Panc1 (cell line): ENCODE data around the gene MBNL2. TPM values are rescaled to one million over a fixed set of nuclear protein-coding genes. Genes with fewer than 3 reads are reported as not detected.

Experiments used
- ATAC-seq: fragments of 200-7000 bp; cut with Tn5 transposase; 2 replicates; pipeline ENCODE4 v1.9.1; 2020; ENCODE audit warnings: mild to moderate bottlenecking, moderate library complexity
- BruUV-seq: library from RNA; stranded (reverse); fragments of 400-500 nt; replicated peaks from 2 replicates; lab custom pipeline; 2021; lab: Mats Ljungman, UMichigan
- CTCF ChIA-PET: fragments of 300-600 bp; sonication (Branson Sonifier 250); formaldehyde crosslinking; loops from one replicate; lab custom pipeline; 2022; ENCODE audit warnings: antibody characterized with exemption; lab: Charles Lee
- POLR2A ChIA-PET: fragments of 300-600 bp; sonication (Branson Sonifier 250); formaldehyde crosslinking; loops from one replicate; lab custom pipeline; 2022; ENCODE audit warnings: antibody characterized with exemption; lab: Charles Lee
- DNase-seq: peaks from one replicate; pipeline ENCODE4 v3.0.0-alpha.2; 2010; ENCODE audit warnings: low read depth, low spot score
- H3K27ac ChIP-seq: 2 replicates; pipeline ENCODE4 v1.5.1; 2011; ENCODE audit warnings: mild to moderate bottlenecking, low read length, inconsistent platforms
- H3K27me3 ChIP-seq: fragments of 200-500 bp; sonication (Bioruptor generic); 2 replicates; pipeline ENCODE4 v1.6.0; 2014; ENCODE audit warnings: low read length, inconsistent platforms; ENCODE audit not compliant: control insufficient read depth, insufficient read depth
- H3K36me3 ChIP-seq: fragments of 200-500 bp; sonication (Bioruptor generic); 2 replicates; pipeline ENCODE4 v1.5.1; 2014; ENCODE audit warnings: inconsistent platforms, mild to moderate bottlenecking, low read length, moderate library complexity; ENCODE audit not compliant: control insufficient read depth, insufficient read depth
- H3K4me1 ChIP-seq: 2 replicates; pipeline ENCODE4 v1.5.1; 2011; ENCODE audit warnings: inconsistent platforms, mild to moderate bottlenecking, low read length, moderate library complexity; ENCODE audit not compliant: control insufficient read depth, insufficient read depth
- H3K4me3 ChIP-seq, 2 experiments: 2 replicates each; pipeline ENCODE4 v1.5.1; 2011 to 2012; ENCODE audit warnings: low read depth in 2 of 2, low read length in 2 of 2, mild to moderate bottlenecking in 2 of 2, inconsistent platforms in 1 of 2, moderate library complexity in 1 of 2
- H3K9me3 ChIP-seq: fragments of 200-500 bp; sonication (Bioruptor generic); 2 replicates; pipeline ENCODE4 v1.5.1; 2014; ENCODE audit warnings: low read depth, mild to moderate bottlenecking, inconsistent platforms, low read length, moderate library complexity; ENCODE audit not compliant: control insufficient read depth, insufficient read depth
- POLR2AphosphoS5 ChIP-seq: IDR thresholded peaks from 2 replicates; pipeline ENCODE4 v1.6.1; 2012; ENCODE audit warnings: mild to moderate bottlenecking, low read depth, low read length, moderate library complexity
- SIN3A ChIP-seq: IDR thresholded peaks from 2 replicates; pipeline ENCODE4 v1.6.1; 2012; ENCODE audit warnings: low read depth, mild to moderate bottlenecking, low read length, moderate library complexity, borderline replicate concordance; ENCODE audit not compliant: insufficient read depth
- TCF7L2 ChIP-seq: IDR thresholded peaks from 2 replicates; pipeline ENCODE4 v1.6.1; 2011; ENCODE audit warnings: mild to moderate bottlenecking, low read depth, low read length, inconsistent platforms
- in situ Hi-C: cut with HindIII; loops from 2 replicates; pipeline ENCODE4 v1.10.0; 2016; ENCODE audit warnings: low sequenced_read_pairs, low pct_unique_long_range_greater_than_20kb
- intact Hi-C: fragments of 100-400 bp; cut with micrococcal nuclease; formaldehyde crosslinking; loops from one replicate; pipeline ENCODE4 v1.10.0; 2022; ENCODE audit not compliant: unreplicated experiment
- total RNA-seq: library from RNA; stranded (reverse); gene quantifications from one replicate; pipeline ENCODE4 v1.2.1, GENCODE V29; 2021; ENCODE audit not compliant: unreplicated experiment
- TF ChIP-seq, protein P1 (sequence below): fragments of 450-650 bp; IDR thresholded peaks from 2 replicates; pipeline ENCODE4 v1.5.1; 2017; ENCODE audit warnings: mild to moderate bottlenecking
- TF ChIP-seq, protein P2 (sequence below), 2 experiments: IDR thresholded peaks; 2 replicates each; pipeline ENCODE4 v1.6.1; 2011 to 2012; ENCODE audit warnings: low read depth in 2 of 2, control low read depth in 1 of 2, low read length in 1 of 2, mild to moderate bottlenecking in 1 of 2, moderate library complexity in 1 of 2; ENCODE audit not compliant: insufficient read depth in 1 of 2

MBNL2 gene
- total RNA-seq, 1 experiment from 2014 or later: 103 TPM

DNA sequence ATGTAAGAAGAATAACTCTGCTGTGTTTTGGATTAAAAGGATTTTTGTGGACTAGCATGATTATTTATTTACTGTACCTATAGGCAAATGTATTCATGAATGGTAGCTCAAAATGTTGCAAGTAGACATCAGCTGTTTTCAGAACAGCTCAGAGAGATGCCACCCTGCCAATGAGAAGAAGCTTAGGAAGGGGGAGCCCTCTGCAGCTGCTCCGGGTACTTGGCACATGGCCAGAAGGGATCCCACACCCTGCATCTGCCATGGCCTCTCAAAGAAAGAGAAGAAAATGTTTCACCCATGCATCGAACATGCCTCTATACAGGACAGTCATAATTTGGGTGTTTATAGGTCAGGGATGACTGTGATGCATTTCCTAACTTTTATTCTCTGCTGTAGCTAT lies 30.5 kb upstream of the MBNL2 start:
- H3K4me1 ChIP-seq: no peaks in the 10 kb centered on the region
- no peak for DNase-seq
- H3K36me3 ChIP-seq: no peaks in the 10 kb centered on the region
- H3K9me3 ChIP-seq: no peaks in the 10 kb centered on the region
- no peak overlapping the region for H3K4me3 ChIP-seq
- no peaks in the 10 kb centered on the region for H3K27me3 ChIP-seq
- intact Hi-C loops (no loop called here), in situ Hi-C loops (no loop called here)
- no TSS peak for BruUV-seq
- ChIA-PET POLR2A (no interaction called here), CTCF (no interaction called here)
- H3K27ac ChIP-seq: no peak overlapping the region
- no peak for ATAC-seq
- TF ChIP-seq, protein P1, sequence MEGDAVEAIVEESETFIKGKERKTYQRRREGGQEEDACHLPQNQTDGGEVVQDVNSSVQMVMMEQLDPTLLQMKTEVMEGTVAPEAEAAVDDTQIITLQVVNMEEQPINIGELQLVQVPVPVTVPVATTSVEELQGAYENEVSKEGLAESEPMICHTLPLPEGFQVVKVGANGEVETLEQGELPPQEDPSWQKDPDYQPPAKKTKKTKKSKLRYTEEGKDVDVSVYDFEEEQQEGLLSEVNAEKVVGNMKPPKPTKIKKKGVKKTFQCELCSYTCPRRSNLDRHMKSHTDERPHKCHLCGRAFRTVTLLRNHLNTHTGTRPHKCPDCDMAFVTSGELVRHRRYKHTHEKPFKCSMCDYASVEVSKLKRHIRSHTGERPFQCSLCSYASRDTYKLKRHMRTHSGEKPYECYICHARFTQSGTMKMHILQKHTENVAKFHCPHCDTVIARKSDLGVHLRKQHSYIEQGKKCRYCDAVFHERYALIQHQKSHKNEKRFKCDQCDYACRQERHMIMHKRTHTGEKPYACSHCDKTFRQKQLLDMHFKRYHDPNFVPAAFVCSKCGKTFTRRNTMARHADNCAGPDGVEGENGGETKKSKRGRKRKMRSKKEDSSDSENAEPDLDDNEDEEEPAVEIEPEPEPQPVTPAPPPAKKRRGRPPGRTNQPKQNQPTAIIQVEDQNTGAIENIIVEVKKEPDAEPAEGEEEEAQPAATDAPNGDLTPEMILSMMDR: no peak
- TF ChIP-seq POLR2AphosphoS5: no peak
- TF ChIP-seq TCF7L2: no peak
- TF ChIP-seq, protein P2, sequence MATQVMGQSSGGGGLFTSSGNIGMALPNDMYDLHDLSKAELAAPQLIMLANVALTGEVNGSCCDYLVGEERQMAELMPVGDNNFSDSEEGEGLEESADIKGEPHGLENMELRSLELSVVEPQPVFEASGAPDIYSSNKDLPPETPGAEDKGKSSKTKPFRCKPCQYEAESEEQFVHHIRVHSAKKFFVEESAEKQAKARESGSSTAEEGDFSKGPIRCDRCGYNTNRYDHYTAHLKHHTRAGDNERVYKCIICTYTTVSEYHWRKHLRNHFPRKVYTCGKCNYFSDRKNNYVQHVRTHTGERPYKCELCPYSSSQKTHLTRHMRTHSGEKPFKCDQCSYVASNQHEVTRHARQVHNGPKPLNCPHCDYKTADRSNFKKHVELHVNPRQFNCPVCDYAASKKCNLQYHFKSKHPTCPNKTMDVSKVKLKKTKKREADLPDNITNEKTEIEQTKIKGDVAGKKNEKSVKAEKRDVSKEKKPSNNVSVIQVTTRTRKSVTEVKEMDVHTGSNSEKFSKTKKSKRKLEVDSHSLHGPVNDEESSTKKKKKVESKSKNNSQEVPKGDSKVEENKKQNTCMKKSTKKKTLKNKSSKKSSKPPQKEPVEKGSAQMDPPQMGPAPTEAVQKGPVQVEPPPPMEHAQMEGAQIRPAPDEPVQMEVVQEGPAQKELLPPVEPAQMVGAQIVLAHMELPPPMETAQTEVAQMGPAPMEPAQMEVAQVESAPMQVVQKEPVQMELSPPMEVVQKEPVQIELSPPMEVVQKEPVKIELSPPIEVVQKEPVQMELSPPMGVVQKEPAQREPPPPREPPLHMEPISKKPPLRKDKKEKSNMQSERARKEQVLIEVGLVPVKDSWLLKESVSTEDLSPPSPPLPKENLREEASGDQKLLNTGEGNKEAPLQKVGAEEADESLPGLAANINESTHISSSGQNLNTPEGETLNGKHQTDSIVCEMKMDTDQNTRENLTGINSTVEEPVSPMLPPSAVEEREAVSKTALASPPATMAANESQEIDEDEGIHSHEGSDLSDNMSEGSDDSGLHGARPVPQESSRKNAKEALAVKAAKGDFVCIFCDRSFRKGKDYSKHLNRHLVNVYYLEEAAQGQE (IDR thresholded peaks at IDR 0.05; ENCODE audit: insufficient read depth in 1 of 2, low read depth in 2 of 2, low read length in 1 of 2): no peak
- no peak for TF ChIP-seq SIN3A

DNA sequence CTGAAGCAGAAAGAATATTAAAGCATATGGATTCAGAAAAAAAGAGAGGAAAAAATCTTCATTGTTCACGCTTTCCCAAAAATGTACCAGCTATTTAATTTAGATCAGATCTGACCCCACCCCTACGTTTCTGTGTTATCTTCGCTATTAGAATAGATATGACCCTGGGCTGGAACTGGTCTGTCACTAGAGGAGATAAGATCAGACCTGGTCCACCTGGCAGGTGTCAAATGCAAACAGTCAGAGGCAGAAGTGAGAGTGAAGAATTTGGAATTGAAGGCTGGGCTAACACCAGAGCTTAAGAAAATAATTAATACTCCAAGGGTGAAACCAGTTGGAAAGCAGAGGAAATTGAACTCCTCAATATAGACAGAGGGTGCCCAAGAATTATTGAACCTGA lies 30.0 kb upstream of the MBNL2 start:
- POLR2A ChIA-PET: no interaction called here
- CTCF ChIA-PET: no interaction called here
- H3K27ac ChIP-seq: no peak overlapping the region

More for the DNA sequence above, 30.0 kb upstream of the MBNL2 start:
- Histone ChIP-seq H3K36me3 (no peaks in the 10 kb centered on the region), H3K4me1 (no peaks in the 10 kb centered on the region), H3K9me3 (no peaks in the 10 kb centered on the region), H3K27me3 (no peaks in the 10 kb centered on the region), H3K4me3 (no peak overlapping the region)
- no peak for TF ChIP-seq SIN3A
- no peak for TF ChIP-seq POLR2AphosphoS5
- no peak for TF ChIP-seq TCF7L2
- TF ChIP-seq, protein P1: no peak
- TF ChIP-seq, protein P2 (IDR thresholded peaks at IDR 0.05; ENCODE audit: insufficient read depth in 1 of 2, low read depth in 2 of 2, low read length in 1 of 2): no peak
- DNase-seq (no peak), ATAC-seq (no peak)
- in situ Hi-C loops: no loop called here
- intact Hi-C loops: no loop called here
- no TSS peak for BruUV-seq
